Chondrocyte (in vitro differentiated cells): ENCODE results near the gene OR10P1. TPM values are rescaled to one million over a fixed set of nuclear protein-coding genes. Genes with fewer than 3 reads are reported as not detected.
"Not testable (repeated sequence)": the region's sequence is repeated elsewhere in the genome, so short reads cannot be mapped to it uniquely, and the experiment has no call there.

Experiments used
- DNase-seq: peaks from one replicate; pipeline ENCODE4 v3.0.0; 2021; ENCODE audit warnings: mixed read lengths, low spot score
- H3K27ac Mint-ChIP-seq: one replicate; pipeline ENCODE4 v1.8.0; 2021; ENCODE audit warnings: mild to moderate bottlenecking, moderate library complexity, mixed read lengths; ENCODE audit not compliant: unreplicated experiment
- H3K27me3 Mint-ChIP-seq: 2 replicates; pipeline ENCODE4 v1.8.0; 2021; ENCODE audit warnings: low read depth, mixed read lengths
- H3K36me3 Mint-ChIP-seq: 2 replicates; pipeline ENCODE4 v1.8.0; 2021; ENCODE audit warnings: low read depth, mixed read lengths
- H3K4me1 Mint-ChIP-seq: 2 replicates; pipeline ENCODE4 v1.8.0; 2021; ENCODE audit warnings: low read depth, mild to moderate bottlenecking, mixed read lengths
- H3K4me3 Mint-ChIP-seq: one replicate; pipeline ENCODE4 v1.8.0; 2021; ENCODE audit warnings: mild to moderate bottlenecking, moderate library complexity, mixed read lengths; ENCODE audit not compliant: unreplicated experiment
- H3K9me3 Mint-ChIP-seq: 2 replicates; pipeline ENCODE4 v1.8.0; 2021; ENCODE audit warnings: low read depth, mixed read lengths
- long read RNA-seq: library from polyadenylated mRNA; stranded (forward); transcript quantifications from one replicate; pipeline ENCODE4 v2.0.0, GENCODE V29; 2021
- total RNA-seq: library from RNA; stranded (reverse); gene quantifications from 3 replicates; pipeline ENCODE4 v1.2.1, GENCODE V29; 2021
- TF ChIP-seq, protein P1 (sequence below): fragments of 200-600 bp; sonication (generic); IDR thresholded peaks from 2 replicates; pipeline ENCODE4 v1.5.0; 2021; ENCODE audit warnings: antibody characterized with exemption, mild to moderate bottlenecking, moderate library complexity

OR10P1 gene
- total RNA-seq: not detected in 3 replicates
- long read RNA-seq: 0 reads

DNA sequence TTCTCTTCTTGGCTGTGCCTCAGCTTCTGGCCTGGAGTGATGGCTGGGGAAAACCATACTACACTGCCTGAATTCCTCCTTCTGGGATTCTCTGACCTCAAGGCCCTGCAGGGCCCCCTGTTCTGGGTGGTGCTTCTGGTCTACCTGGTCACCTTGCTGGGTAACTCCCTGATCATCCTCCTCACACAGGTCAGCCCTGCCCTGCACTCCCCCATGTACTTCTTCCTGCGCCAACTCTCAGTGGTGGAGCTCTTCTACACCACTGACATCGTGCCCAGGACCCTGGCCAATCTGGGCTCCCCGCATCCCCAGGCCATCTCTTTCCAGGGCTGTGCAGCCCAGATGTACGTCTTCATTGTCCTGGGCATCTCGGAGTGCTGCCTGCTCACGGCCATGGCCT is at the start of gene OR10P1:
OR10P1 (plus strand) TSS at position 40 of the 400 bp plus-strand sequence; CDS start at position 40, 0 bp downstream.
- Mint-ChIP-seq H3K9me3 (no peaks in the 10 kb centered on the region), H3K27me3 (peaks cover 57% of the 10 kb centered on the region), H3K27ac (no peak within 1 kb of the TSS), H3K36me3 (peaks cover 2% of the 10 kb centered on the region), H3K4me3 (no peak within 1 kb of the TSS), H3K4me1 (no peaks in the 10 kb centered on the region)
- DNase-seq: no peak
- TF ChIP-seq, protein P1, sequence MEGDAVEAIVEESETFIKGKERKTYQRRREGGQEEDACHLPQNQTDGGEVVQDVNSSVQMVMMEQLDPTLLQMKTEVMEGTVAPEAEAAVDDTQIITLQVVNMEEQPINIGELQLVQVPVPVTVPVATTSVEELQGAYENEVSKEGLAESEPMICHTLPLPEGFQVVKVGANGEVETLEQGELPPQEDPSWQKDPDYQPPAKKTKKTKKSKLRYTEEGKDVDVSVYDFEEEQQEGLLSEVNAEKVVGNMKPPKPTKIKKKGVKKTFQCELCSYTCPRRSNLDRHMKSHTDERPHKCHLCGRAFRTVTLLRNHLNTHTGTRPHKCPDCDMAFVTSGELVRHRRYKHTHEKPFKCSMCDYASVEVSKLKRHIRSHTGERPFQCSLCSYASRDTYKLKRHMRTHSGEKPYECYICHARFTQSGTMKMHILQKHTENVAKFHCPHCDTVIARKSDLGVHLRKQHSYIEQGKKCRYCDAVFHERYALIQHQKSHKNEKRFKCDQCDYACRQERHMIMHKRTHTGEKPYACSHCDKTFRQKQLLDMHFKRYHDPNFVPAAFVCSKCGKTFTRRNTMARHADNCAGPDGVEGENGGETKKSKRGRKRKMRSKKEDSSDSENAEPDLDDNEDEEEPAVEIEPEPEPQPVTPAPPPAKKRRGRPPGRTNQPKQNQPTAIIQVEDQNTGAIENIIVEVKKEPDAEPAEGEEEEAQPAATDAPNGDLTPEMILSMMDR: no peak

- H3K27ac Mint-ChIP-seq, H3K27me3 Mint-ChIP-seq, H3K4me3 Mint-ChIP-seq, DNase-seq, H3K4me1 Mint-ChIP-seq, H3K36me3 Mint-ChIP-seq: not testable (repeated sequence)
- H3K9me3 Mint-ChIP-seq: peaks cover 31% of the 10 kb centered on the region
Observed at GRCh38 chr12:55590152-55590551, 46.5 kb upstream of the OR10P1 start.

DNA sequence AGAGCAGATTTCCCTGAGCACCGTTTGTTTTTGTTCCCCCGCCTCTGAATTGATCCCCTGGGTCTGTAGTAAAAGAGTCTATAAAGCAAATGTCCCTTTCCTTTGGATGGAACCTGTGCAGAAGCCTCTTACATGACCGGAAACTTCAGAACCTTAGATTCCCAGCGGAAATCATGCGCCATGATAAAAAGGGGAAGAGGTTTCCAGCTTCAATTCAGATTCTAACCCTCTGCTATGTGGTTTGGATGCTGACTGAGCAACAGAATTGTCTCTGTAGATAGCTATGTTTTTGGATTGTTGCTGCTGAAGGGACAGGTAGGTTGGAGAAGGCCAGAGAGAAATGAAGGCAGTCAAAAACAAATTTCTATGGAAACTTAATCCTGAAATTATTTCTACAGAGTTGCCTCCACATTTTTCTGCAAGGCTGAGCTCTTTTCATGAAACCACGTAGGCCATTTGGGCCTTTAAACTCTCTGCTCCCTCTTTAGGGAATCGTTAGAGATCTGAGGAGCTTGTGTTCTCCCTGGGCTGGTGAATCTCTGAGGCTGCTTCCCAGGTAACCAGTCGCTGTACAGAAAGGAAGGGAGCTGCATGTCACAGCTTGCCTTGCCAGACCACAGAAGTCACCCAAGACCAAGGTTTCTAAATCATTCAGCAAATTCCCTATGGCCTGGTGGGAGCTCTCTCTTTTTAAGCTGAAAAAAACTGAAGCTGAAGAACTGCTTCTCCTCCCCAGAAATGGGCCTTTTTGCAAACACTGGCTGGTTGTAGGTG is 28.7 kb upstream of the OR10P1 start:
- Mint-ChIP-seq H3K9me3 (no peaks in the 10 kb centered on the region), H3K27me3 (peaks cover 43% of the 10 kb centered on the region), H3K4me3 (no peak overlapping the region), H3K4me1 (no peaks in the 10 kb centered on the region), H3K27ac (no peak overlapping the region), H3K36me3 (no peaks in the 10 kb centered on the region)
- TF ChIP-seq, protein P1: no peak
- DNase-seq: no peak

- TF ChIP-seq, protein P1: no peak
- Mint-ChIP-seq H3K4me3 (no peak overlapping the region), H3K36me3 (peaks cover 1% of the 10 kb centered on the region), H3K27ac (no peak overlapping the region), H3K4me1 (no peaks in the 10 kb centered on the region), H3K9me3 (peaks cover 10% of the 10 kb centered on the region), H3K27me3 (peaks cover 44% of the 10 kb centered on the region)
- no peak for DNase-seq
Observed at GRCh38 chr12:55610598-55610997, 26.1 kb upstream of the OR10P1 start.

DNA sequence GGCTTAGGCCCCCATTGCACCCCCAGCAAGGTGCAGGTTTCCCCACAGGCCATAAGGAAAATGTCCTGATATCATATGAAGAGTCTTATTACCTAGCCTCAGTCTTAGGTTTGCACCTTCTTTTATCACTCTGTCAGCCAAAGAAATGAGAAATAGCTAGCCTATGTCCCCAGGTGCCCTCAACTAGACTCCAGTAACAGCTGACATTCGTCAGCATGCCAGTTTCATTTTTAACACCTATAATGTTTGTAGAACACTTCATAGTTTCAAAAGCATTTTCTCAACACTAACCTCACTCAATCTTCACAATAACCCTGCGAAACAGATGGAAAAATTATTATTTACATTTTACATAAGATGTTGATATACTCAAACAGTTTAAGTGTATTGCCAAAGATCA is 24.0 kb upstream of the OR10P1 start:
- TF ChIP-seq, protein P1: no peak
- Mint-ChIP-seq H3K9me3 (peaks cover 23% of the 10 kb centered on the region), H3K27ac (no peak overlapping the region), H3K4me3 (no peak overlapping the region), H3K36me3 (peaks cover 1% of the 10 kb centered on the region), H3K27me3 (peaks cover 38% of the 10 kb centered on the region), H3K4me1 (no peaks in the 10 kb centered on the region)
- no peak for DNase-seq

- DNase-seq: no peak
- H3K27me3 Mint-ChIP-seq: peaks cover 26% of the 10 kb centered on the region
- no peak overlapping the region for H3K27ac Mint-ChIP-seq
- H3K4me3 Mint-ChIP-seq: no peak overlapping the region
- TF ChIP-seq, protein P1: no peak
- H3K36me3 Mint-ChIP-seq: peaks cover 1% of the 10 kb centered on the region
- peaks cover 4% of the 10 kb centered on the region for H3K4me1 Mint-ChIP-seq
- peaks cover 23% of the 10 kb centered on the region for H3K9me3 Mint-ChIP-seq
Observed at GRCh38 chr12:55614764-55615163, 21.9 kb upstream of the OR10P1 start.
